Stimulated activated CD4-positive, alpha-beta T cell treated with anti-CD3 and anti-CD28 coated beads, Interleukin-12 subunit alpha, Interleukin-12 subunit beta, amount 100 ng/mL, for 4 hours (primary cell): Measurements from ENCODE around the gene ITIH1.

Source experiments
- DNase-seq: peaks from one replicate; pipeline ENCODE4 v3.0.0-alpha.2; 2020

Gene ITIH1

GRCh38 chr3:52817221-52817620 lies 39.8 kb downstream of the ITIH1 start:
- no peak for DNase-seq

- no peak for DNase-seq
Observed at GRCh38 chr3:52817860-52818259, 40.5 kb downstream of the ITIH1 start.

GRCh38 chr3:52819936-52820335 lies 42.5 kb downstream of the ITIH1 start:
- no peak for DNase-seq

- DNase-seq: no peak
Observed at GRCh38 chr3:52820736-52821135, 43.3 kb downstream of the ITIH1 start.

- DNase-seq: no peak
Observed at GRCh38 chr3:52822363-52822762, 45.0 kb downstream of the ITIH1 start.

- no peak for DNase-seq
Observed at GRCh38 chr3:52824037-52824436, 46.6 kb downstream of the ITIH1 start.

GRCh38 chr3:52827441-52827840 lies 50.0 kb downstream of the ITIH1 start:
- DNase-seq: no peak

- DNase-seq: no peak
Observed at GRCh38 chr3:52827866-52828376, 50.5 kb downstream of the ITIH1 start.

- no peak for DNase-seq
Observed at GRCh38 chr3:52829482-52829881, 52.1 kb downstream of the ITIH1 start.

GRCh38 chr3:52829906-52830463 lies 52.6 kb downstream of the ITIH1 start:
- DNase-seq: no peak

- DNase-seq: no peak
Observed at GRCh38 chr3:52830535-52831258, 53.3 kb downstream of the ITIH1 start, which contains the start of gene ITIH4. Gene ITIH4 (minus strand): TSS chr3:52830672. CDS start chr3:52830642, 30 bp downstream.

- no peak for DNase-seq
Observed at GRCh38 chr3:52831500-52832301, 54.3 kb downstream of the ITIH1 start.

- DNase-seq: no peak
Observed at GRCh38 chr3:52833202-52833601, 55.8 kb downstream of the ITIH1 start.

GRCh38 chr3:52834871-52835501 lies 57.6 kb downstream of the ITIH1 start, which contains the start of gene MUSTN1:
Gene MUSTN1 (minus strand): TSS chr3:52835019. CDS start chr3:52834948, 71 bp downstream.
- DNase-seq: no peak

- no peak for DNase-seq
Observed at GRCh38 chr3:52835766-52836470, 58.5 kb downstream of the ITIH1 start.

GRCh38 chr3:52836471-52836845 lies 59.1 kb downstream of the ITIH1 start:
- DNase-seq: no peak

- no peak for DNase-seq
Observed at GRCh38 chr3:52836986-52837385, 59.6 kb downstream of the ITIH1 start.

- DNase-seq: no peak
Observed at GRCh38 chr3:52838561-52839267, 61.3 kb downstream of the ITIH1 start.

GRCh38 chr3:52839268-52839575 lies 61.8 kb downstream of the ITIH1 start:
- DNase-seq: no peak

- DNase-seq: no peak
Observed at GRCh38 chr3:52839892-52840545, 62.6 kb downstream of the ITIH1 start.

GRCh38 chr3:52841211-52841980 lies 64.0 kb downstream of the ITIH1 start:
- no peak for DNase-seq
